Cerebellar cortex (tissue), 1 donor: ENCODE results near the gene ZCCHC24.

Experiments used
- DNase-seq: peaks from one replicate; pipeline ENCODE4 v3.0.0-alpha.2; 2015; ENCODE audit warnings: low spot score

Gene ZCCHC24

GRCh38 chr10:79397575-79398303, 47.7 kb downstream of the ZCCHC24 start:
- DNase-seq: no peak

- DNase-seq: no peak
Measured at GRCh38 chr10:79397051-79397450, 48.4 kb downstream of the ZCCHC24 start.

DNA sequence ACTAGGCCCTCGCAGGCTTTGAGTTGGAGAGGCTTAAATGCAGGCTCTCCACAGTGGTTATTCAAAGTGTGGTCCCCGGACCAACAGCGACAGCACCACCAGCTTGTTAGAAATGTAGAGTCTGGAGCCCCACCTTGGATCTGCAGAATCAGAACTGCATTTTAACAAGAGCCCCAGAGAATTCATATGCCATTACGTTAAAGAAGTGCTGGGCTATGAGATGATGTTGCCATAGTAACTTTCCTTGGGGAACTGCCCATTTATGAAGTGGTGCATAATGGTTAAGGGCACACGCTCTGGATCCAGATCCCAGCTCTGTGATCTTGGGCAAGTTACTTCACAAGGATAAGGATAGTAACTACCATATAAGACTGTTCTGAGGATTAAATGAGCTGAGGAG, 48.9 kb downstream of the ZCCHC24 start:
- no peak for DNase-seq

- no peak for DNase-seq
Measured at GRCh38 chr10:79394664-79395063, 50.8 kb downstream of the ZCCHC24 start.

- DNase-seq: no peak
Measured at GRCh38 chr10:79393924-79394610, 51.4 kb downstream of the ZCCHC24 start.

DNA sequence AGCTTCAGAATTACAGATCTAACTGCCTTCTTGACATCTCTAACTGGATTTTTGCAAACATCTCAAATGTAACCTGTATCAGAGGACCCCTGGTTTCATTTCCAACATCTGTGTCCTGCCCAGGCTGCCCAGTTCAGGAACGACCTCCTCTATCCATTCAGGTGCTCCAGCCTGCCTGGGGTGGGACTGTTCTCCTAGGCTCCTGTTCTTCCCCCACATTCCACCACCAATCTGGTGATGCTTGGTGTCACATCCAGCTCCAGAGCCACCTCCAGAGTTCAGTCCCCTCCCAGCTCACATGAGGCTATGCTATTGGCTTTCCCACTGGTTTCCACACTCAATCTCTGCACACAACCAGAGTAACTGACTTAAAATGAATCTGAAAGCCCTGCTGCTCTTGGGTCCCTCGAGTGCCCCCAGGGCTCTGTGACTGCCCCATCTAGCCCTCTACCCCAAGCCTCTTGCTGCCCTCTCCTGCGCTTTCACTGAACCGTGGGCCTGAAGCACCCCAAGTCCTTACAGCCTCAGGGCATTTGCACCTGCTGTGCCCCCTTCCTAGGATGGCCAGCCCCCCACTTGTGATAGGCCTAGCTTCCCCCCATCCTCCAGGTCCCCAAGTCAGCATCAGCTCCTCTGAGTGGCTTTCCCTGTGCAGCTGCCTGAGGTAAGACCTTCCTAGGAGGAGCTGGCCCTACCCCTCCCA, 52.1 kb downstream of the ZCCHC24 start:
- no peak for DNase-seq

GRCh38 chr10:79392506-79393176, 52.8 kb downstream of the ZCCHC24 start:
- no peak for DNase-seq

DNA sequence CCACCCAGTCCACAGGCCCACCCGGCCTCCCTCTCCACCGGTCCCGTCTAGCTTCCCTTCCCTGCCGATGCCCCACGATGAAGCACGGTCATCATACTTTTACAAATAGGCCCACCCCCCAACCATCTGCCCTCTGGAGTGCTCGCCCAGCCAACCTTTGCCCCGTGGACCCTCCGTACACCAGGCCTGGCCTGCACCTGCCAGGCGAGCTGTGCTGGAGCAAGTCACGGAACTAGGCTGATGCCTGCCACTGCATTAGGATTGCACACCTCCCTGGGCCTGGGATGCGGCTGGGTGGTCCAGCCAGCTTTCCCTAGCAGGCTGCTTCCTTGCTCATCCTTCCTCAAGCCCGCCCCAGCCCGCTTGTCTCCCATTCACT, 53.4 kb downstream of the ZCCHC24 start:
- no peak for DNase-seq

DNA sequence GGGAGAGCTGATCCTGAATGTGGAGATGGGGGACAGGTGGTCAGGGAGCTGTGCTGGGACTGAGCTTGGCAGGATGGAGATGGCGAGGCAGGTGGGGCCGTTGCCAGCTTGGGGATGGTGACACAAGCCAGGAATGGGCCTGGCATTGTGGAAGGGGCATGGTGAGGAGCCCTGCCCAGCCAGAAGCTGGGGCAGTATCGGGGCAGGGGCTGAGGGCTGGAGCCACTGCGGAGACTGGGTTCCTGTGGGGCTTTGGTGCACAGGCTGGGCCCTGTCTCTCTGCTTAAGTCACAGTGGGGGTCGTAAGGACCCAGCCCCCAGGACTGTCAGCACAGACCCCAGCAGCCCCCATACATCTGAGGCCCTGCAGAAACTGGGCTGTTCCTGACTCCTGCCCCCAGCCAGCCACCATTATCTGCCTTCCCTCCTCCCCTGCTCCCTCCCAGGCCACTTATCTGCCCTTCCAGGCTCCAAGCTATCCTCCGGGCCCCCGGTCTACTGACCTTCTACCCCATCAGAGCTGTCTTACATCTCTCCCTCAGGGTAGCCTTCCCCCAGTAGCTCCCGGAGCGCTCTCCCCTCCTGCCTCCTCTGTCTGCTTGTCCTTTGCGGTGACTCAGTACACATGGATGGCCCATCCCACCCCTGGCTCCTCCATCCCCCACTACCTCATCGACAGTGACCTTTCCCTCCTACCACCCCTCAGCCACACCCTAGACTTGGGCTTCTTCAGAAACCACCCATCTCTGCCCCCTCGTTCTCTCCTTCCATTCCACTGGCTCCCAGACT, 54.0 kb downstream of the ZCCHC24 start:
- no peak for DNase-seq

- DNase-seq: no peak
Measured at GRCh38 chr10:79390551-79391229, 54.7 kb downstream of the ZCCHC24 start.

GRCh38 chr10:79390057-79390456, 55.4 kb downstream of the ZCCHC24 start:
- no peak for DNase-seq

DNA sequence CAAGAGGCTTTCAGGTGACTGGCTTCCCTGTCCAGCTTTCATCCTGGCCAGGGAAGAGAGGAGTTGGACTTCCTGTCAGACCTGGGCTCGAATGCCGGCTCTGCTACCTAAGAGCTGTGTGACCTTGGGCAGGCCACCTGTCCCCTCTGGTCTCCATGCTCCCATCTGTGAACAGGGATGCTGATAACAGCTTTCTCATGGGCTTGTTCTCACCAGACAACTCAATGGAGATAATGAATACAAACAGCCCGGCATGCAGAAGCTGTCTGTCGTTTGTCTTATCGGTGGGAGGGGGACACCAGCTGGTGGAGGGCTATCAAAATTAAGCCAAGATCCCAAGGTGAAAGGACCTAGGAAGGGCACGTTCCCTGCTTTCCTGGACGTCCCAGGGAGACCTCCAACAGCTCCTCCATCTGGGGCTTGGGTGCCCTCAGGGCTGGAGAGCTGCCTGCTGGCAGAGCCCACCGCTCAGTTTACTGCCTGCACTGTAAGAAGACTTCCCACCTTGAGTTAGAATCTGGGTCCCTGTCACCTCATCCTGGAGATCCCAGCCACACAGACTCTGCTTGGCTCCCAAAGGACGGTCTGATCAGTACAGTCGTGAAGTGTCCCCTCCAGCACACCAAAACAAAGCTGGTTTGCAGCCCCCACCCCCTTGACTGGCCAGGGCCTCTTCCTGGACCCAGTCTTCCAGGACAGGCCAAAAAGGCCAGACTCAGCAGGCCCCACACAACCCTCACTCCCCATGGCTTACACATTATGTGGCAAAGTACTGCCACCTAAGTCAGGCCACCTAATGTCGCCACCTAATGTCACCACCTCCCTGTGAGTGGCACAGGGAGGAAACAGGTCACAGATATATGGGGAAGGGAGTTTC, 57.2 kb downstream of the ZCCHC24 start:
- DNase-seq: no peak

GRCh38 chr10:79387466-79387973, 57.9 kb downstream of the ZCCHC24 start:
- no peak for DNase-seq

DNA sequence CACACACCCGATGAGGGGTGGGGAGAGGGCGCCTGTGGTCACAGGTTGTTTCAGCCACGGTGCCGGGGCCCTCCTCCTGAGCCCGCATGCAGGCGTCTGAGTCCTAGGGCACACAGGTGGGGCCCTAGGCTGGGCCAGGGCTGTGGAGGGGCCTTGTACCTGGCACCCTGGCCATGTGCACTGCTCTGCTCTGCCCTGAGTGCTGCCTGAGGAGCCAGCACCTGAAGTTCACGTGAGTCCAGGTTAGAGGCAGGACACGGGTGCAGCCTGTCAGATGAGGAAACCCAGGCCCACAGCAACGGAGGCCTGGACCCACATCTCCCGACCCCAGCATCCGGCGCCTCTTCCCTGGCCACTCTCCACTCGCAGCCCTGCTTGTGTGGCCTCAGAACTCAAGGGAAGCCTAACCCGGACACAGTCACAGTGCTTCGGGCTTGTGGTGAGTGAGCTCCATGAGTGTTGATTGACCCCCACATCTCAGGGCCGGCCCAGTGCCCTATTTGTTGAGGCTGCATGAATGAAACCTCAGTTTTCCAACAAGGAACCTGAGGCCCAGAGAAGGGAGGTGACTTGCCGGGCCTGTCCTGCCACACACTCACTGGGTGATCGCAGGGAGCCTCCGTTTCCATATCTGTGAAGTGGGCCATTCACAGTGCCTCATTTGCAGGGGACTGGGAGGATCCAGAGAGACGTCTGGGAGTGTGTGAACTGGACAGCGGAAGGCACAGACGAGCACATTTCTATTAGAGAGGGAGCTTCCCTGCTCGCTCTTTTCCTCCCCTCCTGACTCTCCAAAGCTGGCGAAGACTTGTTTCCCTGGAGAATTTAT, 58.6 kb downstream of the ZCCHC24 start:
- no peak for DNase-seq

DNA sequence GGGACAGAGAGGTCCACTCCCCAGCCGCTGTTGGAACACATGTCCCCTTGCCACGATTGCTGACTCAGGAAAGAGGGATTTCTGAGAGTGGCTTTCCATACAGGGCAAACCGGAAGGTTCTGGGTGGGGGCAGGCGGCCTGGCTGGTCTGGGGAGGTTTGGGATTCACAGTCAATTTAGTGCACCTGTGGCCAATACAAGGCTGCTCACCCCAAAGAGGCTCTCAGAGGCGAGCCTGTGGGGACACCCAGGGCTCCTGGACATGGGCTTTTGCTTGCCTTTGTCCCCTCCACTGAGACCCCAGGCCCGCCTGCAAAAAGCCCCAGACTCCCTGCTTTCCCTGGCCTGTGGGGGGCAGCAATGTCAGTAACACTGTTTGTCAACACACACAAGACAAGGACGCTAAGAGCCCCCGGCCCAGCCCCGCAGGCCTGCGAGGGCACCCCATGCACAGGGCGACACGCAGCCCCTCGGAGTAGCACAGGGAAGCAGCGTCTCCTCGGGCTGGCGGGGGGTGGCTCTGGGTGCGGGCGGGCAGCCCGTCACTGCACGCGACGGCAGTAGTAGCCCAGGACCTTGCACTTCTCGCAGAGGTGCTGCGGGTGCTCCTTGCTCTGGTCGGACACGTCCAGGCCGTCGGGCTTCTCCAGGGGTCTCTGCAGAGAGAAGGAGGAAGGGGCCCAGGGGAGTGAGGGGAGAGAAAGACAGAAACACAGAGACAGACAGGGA, 59.5 kb downstream of the ZCCHC24 start:
- DNase-seq: no peak

DNA sequence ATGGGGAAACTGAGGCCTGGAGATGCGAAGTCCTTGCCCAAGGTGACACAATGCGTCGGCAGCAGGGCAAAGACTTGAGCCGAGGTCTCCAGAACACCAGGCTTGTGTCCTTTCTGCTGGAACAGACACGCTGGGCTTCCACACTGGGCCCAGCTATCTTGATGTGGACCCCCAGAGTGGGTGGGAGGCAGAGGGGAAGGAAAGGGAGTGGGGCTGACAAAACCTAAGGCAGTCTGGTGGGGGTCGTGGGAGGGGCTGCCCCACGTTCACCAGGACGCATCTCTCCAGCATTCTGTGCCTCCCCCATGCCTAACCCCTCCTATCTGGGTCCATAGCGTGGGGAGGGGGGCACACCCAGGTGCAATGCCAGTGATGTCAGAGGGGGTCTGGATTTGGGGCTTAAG, 60.0 kb downstream of the ZCCHC24 start:
- no peak for DNase-seq

DNA sequence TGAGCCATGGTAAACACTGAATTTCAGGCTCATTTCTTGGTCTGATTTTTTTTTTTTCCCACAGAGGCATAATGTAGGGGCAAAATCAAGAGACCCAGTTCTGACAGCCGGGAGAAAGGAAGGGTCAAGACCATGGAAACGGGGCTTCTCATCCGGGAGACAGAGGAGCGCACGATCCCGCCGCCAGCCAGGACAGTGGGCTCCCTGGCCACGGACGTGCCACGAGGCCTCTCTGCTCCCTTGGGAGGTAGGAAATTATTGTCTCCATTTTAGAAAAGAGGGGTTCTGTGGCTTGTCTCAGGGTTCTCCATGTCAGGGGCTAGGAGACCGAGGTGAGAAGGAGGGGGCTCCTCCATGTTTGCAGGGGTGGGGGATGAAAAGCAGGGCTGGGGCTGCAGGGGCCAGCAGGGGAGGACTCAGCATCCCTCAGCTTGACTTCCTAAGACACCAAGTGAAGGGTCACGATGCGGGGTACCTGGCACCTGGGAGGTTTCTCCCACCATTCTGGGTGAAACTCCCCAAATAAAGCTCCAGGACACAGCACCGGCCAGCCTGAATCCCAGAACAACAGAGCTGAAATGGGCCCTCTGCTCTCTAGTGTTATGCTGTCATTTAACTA, 60.5 kb downstream of the ZCCHC24 start:
- no peak for DNase-seq
